Measurements from ENCODE around the gene NEIL3. TPM values are rescaled to one million over a fixed set of nuclear protein-coding genes. Genes with fewer than 3 reads are reported as not detected.
A peak's percentile ranks its signal among the peaks of the same experiment; 100 is the strongest.

The NEIL3 gene
- total RNA-seq, 1 donor from 2014 or later, result 10.1 TPM

DNA sequence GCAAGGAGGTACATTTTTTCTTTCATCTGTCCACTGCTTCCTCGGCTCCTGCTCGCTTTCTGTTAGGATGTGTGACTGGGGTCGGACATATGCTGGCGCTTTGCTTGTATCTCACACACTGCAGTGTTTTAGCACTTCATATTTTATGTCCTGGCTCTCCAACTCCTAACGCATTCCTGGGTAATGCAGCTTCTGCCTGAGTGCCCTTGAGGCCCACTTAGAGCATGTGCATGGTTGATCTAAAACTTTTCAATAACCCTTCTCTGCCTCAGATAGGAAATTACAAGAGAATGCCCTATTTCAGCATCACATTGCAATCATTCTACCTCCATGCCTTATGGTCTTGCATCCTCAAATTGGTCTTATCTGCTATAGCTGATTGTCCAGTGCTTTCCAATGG is 65.3 kb downstream of the NEIL3 start:
- Mint-ChIP-seq H3K36me3 (no peaks in the 10 kb centered on the region), H3K27me3 (peaks cover 8% of the 10 kb centered on the region), H3K4me3 (no peak overlapping the region), H3K27ac (no peak overlapping the region), H3K4me1 (ENCODE audit: unreplicated experiment) (peaks cover 9% of the 10 kb centered on the region), H3K9me3 (no peaks in the 10 kb centered on the region)
- TF ChIP-seq CTCF (conservative IDR thresholded peaks at IDR 0.05), result no peak
- no peak for DNase-seq (ENCODE audit: extremely low spot score, unreplicated experiment)

DNA sequence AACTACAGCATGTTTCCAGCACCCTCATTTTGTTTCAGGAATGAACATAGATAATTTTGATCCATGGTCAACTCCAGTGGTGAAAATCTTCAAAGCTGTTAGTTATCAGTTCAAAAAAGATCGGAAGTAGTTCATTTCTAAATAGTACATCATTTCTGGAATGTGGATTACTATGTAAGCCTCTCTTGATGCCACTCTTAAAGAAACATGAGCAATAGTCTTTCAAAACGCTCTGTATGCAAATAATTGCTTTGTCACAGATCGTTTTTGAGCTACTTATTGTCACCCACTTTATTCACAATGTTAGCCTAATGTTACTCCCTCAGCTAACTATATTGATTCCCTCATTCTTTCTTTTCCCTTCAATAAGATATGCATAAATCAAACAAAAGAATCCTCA is 65.7 kb downstream of the NEIL3 start:
- no peaks in the 10 kb centered on the region for H3K9me3 Mint-ChIP-seq
- H3K27ac Mint-ChIP-seq, result no peak overlapping the region
- no peak for DNase-seq (ENCODE audit: extremely low spot score, unreplicated experiment)
- no peak for TF ChIP-seq CTCF (conservative IDR thresholded peaks at IDR 0.05)
- peaks cover 8% of the 10 kb centered on the region for H3K27me3 Mint-ChIP-seq
- no peaks in the 10 kb centered on the region for H3K36me3 Mint-ChIP-seq
- no peak overlapping the region for H3K4me3 Mint-ChIP-seq
- H3K4me1 Mint-ChIP-seq (ENCODE audit: unreplicated experiment), result peaks cover 9% of the 10 kb centered on the region

DNA sequence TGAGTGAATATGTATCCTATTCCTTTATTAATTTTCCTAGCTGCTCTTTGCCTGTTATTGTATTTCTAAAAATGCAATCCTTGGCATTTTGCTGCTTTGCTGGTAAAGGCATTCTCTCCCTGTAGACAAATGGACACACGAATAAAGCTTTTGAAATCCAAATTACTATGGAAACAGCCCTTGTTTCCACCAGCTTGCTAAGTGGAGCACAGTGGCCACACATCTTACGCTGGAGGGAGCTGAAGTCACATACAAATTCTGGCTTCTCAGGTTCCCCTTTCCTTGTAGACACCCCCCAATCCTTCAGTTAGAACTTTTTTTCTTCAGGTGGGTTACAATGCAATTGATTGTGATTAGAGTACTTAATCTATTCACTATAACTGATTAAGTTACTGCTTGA is 66.3 kb downstream of the NEIL3 start:
- DNase-seq (ENCODE audit: extremely low spot score, unreplicated experiment), result no peak
- Mint-ChIP-seq H3K27ac (no peak overlapping the region), H3K4me3 (no peak overlapping the region), H3K4me1 (ENCODE audit: unreplicated experiment) (peaks cover 9% of the 10 kb centered on the region), H3K36me3 (no peaks in the 10 kb centered on the region), H3K9me3 (no peaks in the 10 kb centered on the region), H3K27me3 (peaks cover 8% of the 10 kb centered on the region)
- no peak for TF ChIP-seq CTCF (conservative IDR thresholded peaks at IDR 0.05)

- H3K4me1 Mint-ChIP-seq (ENCODE audit: unreplicated experiment), result no peaks in the 10 kb centered on the region
- no peak for DNase-seq (ENCODE audit: extremely low spot score, unreplicated experiment)
- peak; percentile 32 for TF ChIP-seq CTCF (conservative IDR thresholded peaks at IDR 0.05)
Observed at GRCh38 chr4:177380730-177381287, 71.1 kb downstream of the NEIL3 start.

GRCh38 chr4:177381762-177382310 is 72.2 kb downstream of the NEIL3 start:
- DNase-seq (ENCODE audit: extremely low spot score, unreplicated experiment), result no peak
- TF ChIP-seq CTCF (conservative IDR thresholded peaks at IDR 0.05), result no peak
- Mint-ChIP-seq H3K4me1 (ENCODE audit: unreplicated experiment) (no peaks in the 10 kb centered on the region), H3K27me3 (peaks cover 5% of the 10 kb centered on the region), H3K36me3 (no peaks in the 10 kb centered on the region), H3K9me3 (no peaks in the 10 kb centered on the region), H3K4me3 (no peak overlapping the region), H3K27ac (no peak overlapping the region)

More at GRCh38 chr4:177380730-177381287, 71.1 kb downstream of the NEIL3 start:
- no peak overlapping the region for H3K4me3 Mint-ChIP-seq
- H3K27ac Mint-ChIP-seq, result no peak overlapping the region
- H3K9me3 Mint-ChIP-seq, result no peaks in the 10 kb centered on the region
- peaks cover 9% of the 10 kb centered on the region for H3K27me3 Mint-ChIP-seq
- no peaks in the 10 kb centered on the region for H3K36me3 Mint-ChIP-seq
